Activated T-cell treated with anti-CD3 and anti-CD28 coated beads, Interleukin-2, amount 50 U/mL, for 48 hours (primary cell): Measurements from ENCODE around the gene CNTFR.

Source experiments
- DNase-seq, 2 experiments: peaks; one replicate each; pipeline ENCODE4 v3.0.0-alpha.2; 2020

The CNTFR gene

GRCh38 chr9:34505370-34506120, 84.0 kb downstream of the CNTFR start:
- DNase-seq: no peak

- DNase-seq: no peak
These were observed 86.1 kb downstream of the CNTFR start for GRCh38 chr9:34503406-34503805.

- DNase-seq: no peak
These were observed 86.6 kb downstream of the CNTFR start for GRCh38 chr9:34502891-34503290.

GRCh38 chr9:34502471-34502870, 87.1 kb downstream of the CNTFR start:
- no peak for DNase-seq

GRCh38 chr9:34501889-34502425, 87.6 kb downstream of the CNTFR start:
- no peak for DNase-seq
